HepG2 (cell line): Measurements from ENCODE around the gene MGA. TPM values are rescaled to one million over a fixed set of nuclear protein-coding genes. Genes with fewer than 3 reads are reported as not detected.
A peak's percentile ranks its signal among the peaks of the same experiment; 100 is the strongest.

Source experiments
- ADNP ChIP-seq: sonication (generic); formaldehyde crosslinking; IDR thresholded peaks from 2 replicates; pipeline ENCODE4 v1.4.0; 2020; ENCODE audit warnings: missing genetic modification reagents
- FOXA3 ChIP-seq: IDR thresholded peaks from 2 replicates; pipeline ENCODE4 v1.6.1; 2016; ENCODE audit warnings: missing genetic modification reagents, missing compliant biosample characterization
- KAT2B ChIP-seq: fragments of 150-350 bp; IDR thresholded peaks from 2 replicates; pipeline ENCODE4 v1.6.1; 2014; ENCODE audit warnings: low read depth, low read length, borderline replicate concordance
- KAT8 ChIP-seq: IDR thresholded peaks from 2 replicates; pipeline ENCODE4 v1.6.1; 2016; ENCODE audit warnings: missing genetic modification reagents, missing compliant biosample characterization
- KMT2B ChIP-seq: IDR thresholded peaks from 2 replicates; pipeline ENCODE4 v1.6.1; 2016; ENCODE audit warnings: missing genetic modification reagents, missing compliant biosample characterization
- MAF1 ChIP-seq: sonication (generic); formaldehyde crosslinking; IDR thresholded peaks from 2 replicates; pipeline ENCODE4 v1.5.0; 2020; ENCODE audit warnings: missing genetic modification reagents, borderline replicate concordance
- MYNN ChIP-seq: sonication (generic); formaldehyde crosslinking; IDR thresholded peaks from 2 replicates; pipeline ENCODE4 v1.4.0; 2020; ENCODE audit warnings: mild to moderate bottlenecking, low read depth, missing genetic modification reagents
- NFYB ChIP-seq: sonication (generic); formaldehyde crosslinking; IDR thresholded peaks from 2 replicates; pipeline ENCODE4 v1.4.0; 2020; ENCODE audit warnings: missing genetic modification reagents
- RBAK ChIP-seq: sonication (generic); formaldehyde crosslinking; IDR thresholded peaks from 2 replicates; pipeline ENCODE4 v1.5.1; 2020; ENCODE audit warnings: mild to moderate bottlenecking, missing genetic modification reagents
- RFX3 ChIP-seq: IDR thresholded peaks from 2 replicates; pipeline ENCODE4 v1.6.1; 2016; ENCODE audit warnings: missing biosample characterization, missing genetic modification reagents
- RORA ChIP-seq: sonication (generic); formaldehyde crosslinking; IDR thresholded peaks from 2 replicates; pipeline ENCODE4 v1.5.0; 2020; ENCODE audit warnings: mild to moderate bottlenecking, missing genetic modification reagents, moderate library complexity
- SNRNP70 ChIP-seq: fragments of 200-400 bp; formaldehyde crosslinking; IDR thresholded peaks from 2 replicates; pipeline ENCODE4 v1.6.1; 2017; ENCODE audit warnings: mild to moderate bottlenecking, low read depth, low read length, moderate library complexity
- SOX13 ChIP-seq, 3 experiments: fragments of 450-650 bp in 1 of 3; sonication (generic) in 1 of 3; formaldehyde crosslinking in 1 of 3; IDR thresholded peaks in 2 of 3; conservative IDR thresholded peaks in 1 of 3; 2 replicates each; pipeline versions ENCODE4 v1.5.0 to v1.6.1; 2016 to 2020; ENCODE audit warnings: antibody characterized with exemption in 1 of 3, mild to moderate bottlenecking in 1 of 3, missing compliant biosample characterization in 1 of 3, missing genetic modification reagents in 1 of 3, moderate library complexity in 1 of 3
- TSC22D2 ChIP-seq: sonication (generic); formaldehyde crosslinking; IDR thresholded peaks from 2 replicates; pipeline ENCODE4 v1.5.1; 2020; ENCODE audit warnings: missing genetic modification reagents, mild to moderate bottlenecking, borderline replicate concordance
- ZBTB3 ChIP-seq: sonication (generic); formaldehyde crosslinking; IDR thresholded peaks from 2 replicates; pipeline ENCODE4 v1.4.0; 2020; ENCODE audit warnings: low read depth, mild to moderate bottlenecking, moderate library complexity, missing genetic modification reagents, borderline replicate concordance
- ZFP62 ChIP-seq: sonication (generic); formaldehyde crosslinking; IDR thresholded peaks from 2 replicates; pipeline ENCODE4 v1.4.0; 2020; ENCODE audit warnings: missing genetic modification reagents
- ZNF292 ChIP-seq: sonication (generic); formaldehyde crosslinking; IDR thresholded peaks from 2 replicates; pipeline ENCODE4 v1.8.1; 2022; ENCODE audit warnings: mild to moderate bottlenecking, low read depth, missing genetic modification reagents, borderline replicate concordance
- ZNF547 ChIP-seq: sonication (generic); formaldehyde crosslinking; IDR thresholded peaks from 2 replicates; pipeline ENCODE4 v1.5.1; 2020; ENCODE audit warnings: mild to moderate bottlenecking, missing genetic modification reagents
- ZNF749 ChIP-seq: sonication (generic); formaldehyde crosslinking; IDR thresholded peaks from 2 replicates; pipeline ENCODE4 v1.8.0; 2022; ENCODE audit warnings: mild to moderate bottlenecking, missing genetic modification reagents, moderate library complexity, borderline replicate concordance
- polyA plus RNA-seq, 8 experiments: library from polyadenylated mRNA; depleted of rRNA in 3 of 8; stranded (reverse) in 7 of 8; unstranded in 1 of 8; fragments of >200 nt; fragmentation: Illumina TruSeq in 4 of 8; extraction: Trizol in 4 of 8; gene quantifications; 2 replicates each; pipeline versions ENCODE4 v1.2.1 to v1.2.3, GENCODE V29; 2011 to 2016; ENCODE audit warnings: low read depth in 4 of 8, missing spikeins in 1 of 8, mixed read lengths in 1 of 8; ENCODE audit not compliant: insufficient read depth in 1 of 8
- total RNA-seq, 5 experiments: library from RNA; depleted of rRNA; stranded (reverse); fragments of >200 nt; fragmentation: Illumina TruSeq; extraction: Trizol; gene quantifications; 2 replicates each; pipeline ENCODE4 v1.2.3, GENCODE V29; 2016; ENCODE audit warnings: low read depth in 1 of 5
- TF ChIP-seq, protein P1 (sequence below): sonication (generic); formaldehyde crosslinking; IDR thresholded peaks from 2 replicates; pipeline ENCODE4 v1.5.0; 2020; ENCODE audit warnings: mild to moderate bottlenecking, missing genetic modification reagents
- TF ChIP-seq, protein P2 (sequence below): sonication (generic); formaldehyde crosslinking; IDR thresholded peaks from 2 replicates; pipeline ENCODE4 v1.5.0; 2020; ENCODE audit warnings: missing genetic modification reagents
- TF ChIP-seq, protein P3 (sequence below): sonication (generic); formaldehyde crosslinking; IDR thresholded peaks from 2 replicates; pipeline ENCODE4 v1.5.0; 2020; ENCODE audit warnings: missing genetic modification reagents
- TF ChIP-seq, protein P4 (sequence below): sonication (generic); formaldehyde crosslinking; IDR thresholded peaks from 2 replicates; pipeline ENCODE4 v1.5.1; 2020; ENCODE audit warnings: mild to moderate bottlenecking, missing genetic modification reagents, borderline replicate concordance

The MGA gene
- total and polyA plus RNA-seq, 2 of the 13 experiments (the other 11 are each of a cell fraction or from before 2014, with no cell fraction given) = 5.3 to 59.0 TPM

- TF ChIP-seq, protein P1, sequence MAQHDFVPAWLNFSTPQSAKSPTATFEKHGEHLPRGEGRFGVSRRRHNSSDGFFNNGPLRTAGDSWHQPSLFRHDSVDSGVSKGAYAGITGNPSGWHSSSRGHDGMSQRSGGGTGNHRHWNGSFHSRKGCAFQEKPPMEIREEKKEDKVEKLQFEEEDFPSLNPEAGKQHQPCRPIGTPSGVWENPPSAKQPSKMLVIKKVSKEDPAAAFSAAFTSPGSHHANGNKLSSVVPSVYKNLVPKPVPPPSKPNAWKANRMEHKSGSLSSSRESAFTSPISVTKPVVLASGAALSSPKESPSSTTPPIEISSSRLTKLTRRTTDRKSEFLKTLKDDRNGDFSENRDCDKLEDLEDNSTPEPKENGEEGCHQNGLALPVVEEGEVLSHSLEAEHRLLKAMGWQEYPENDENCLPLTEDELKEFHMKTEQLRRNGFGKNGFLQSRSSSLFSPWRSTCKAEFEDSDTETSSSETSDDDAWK = no peak
- TF ChIP-seq ZNF547 (peak; percentile 100), RBAK (no peak), MYNN (CRISPR knock-in tag) (peak; percentile 92; the same call in 1 of the 2 replicates), ADNP (CRISPR knock-in tag) (no peak), SOX13 (IDR thresholded peaks at IDR 0.05) (no peak; the same call in 1 of the 2 replicates), SOX13 (CRISPR knock-in tag; conservative IDR thresholded peaks at IDR 0.05 in 1 of 2, IDR thresholded peaks at IDR 0.05 in 1 of 2) (peak in 1 of 2 experiments; percentile 53; a peak in 2 of 4 replicates), KMT2B (CRISPR knock-in tag) (peak; percentile 95), MAF1 (CRISPR knock-in tag) (peak; percentile 67; the same call in 1 of the 2 replicates), ZFP62 (CRISPR knock-in tag) (no peak), NFYB (CRISPR knock-in tag) (peak; percentile 86), SNRNP70 (no peak), RORA (no peak), KAT8 (CRISPR knock-in tag) (peak; percentile 90), ZNF292 (CRISPR knock-in tag) (0 out of 2 replicates have a peak, but pooled peaks have one; percentile 34), FOXA3 (peak; percentile 34; the same call in 1 of the 2 replicates), RFX3 (CRISPR knock-in tag) (no peak), TSC22D2 (peak; percentile 53), KAT2B (no peak), ZBTB3 (CRISPR knock-in tag) (peak; percentile 95), ZNF749 (peak; percentile 93; the same call in 1 of the 2 replicates)
- TF ChIP-seq, protein P2, sequence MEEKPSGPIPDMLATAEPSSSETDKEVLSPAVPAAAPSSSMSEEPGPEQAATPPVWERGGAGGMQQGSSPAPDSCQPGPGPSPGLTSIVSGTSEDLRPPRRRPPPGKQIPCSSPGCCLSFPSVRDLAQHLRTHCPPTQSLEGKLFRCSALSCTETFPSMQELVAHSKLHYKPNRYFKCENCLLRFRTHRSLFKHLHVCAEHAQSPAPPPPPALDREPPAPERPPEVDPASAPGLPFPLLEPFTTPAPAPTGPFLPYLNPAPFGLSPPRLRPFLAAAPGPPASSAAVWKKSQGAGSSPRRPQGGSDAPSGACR (CRISPR knock-in tag) = peak; percentile 89; the same call in 1 of the 2 replicates
- TF ChIP-seq, protein P3, sequence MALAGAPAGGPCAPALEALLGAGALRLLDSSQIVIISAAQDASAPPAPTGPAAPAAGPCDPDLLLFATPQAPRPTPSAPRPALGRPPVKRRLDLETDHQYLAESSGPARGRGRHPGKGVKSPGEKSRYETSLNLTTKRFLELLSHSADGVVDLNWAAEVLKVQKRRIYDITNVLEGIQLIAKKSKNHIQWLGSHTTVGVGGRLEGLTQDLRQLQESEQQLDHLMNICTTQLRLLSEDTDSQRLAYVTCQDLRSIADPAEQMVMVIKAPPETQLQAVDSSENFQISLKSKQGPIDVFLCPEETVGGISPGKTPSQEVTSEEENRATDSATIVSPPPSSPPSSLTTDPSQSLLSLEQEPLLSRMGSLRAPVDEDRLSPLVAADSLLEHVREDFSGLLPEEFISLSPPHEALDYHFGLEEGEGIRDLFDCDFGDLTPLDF (CRISPR knock-in tag) = peak; percentile 90
- TF ChIP-seq, protein P4, sequence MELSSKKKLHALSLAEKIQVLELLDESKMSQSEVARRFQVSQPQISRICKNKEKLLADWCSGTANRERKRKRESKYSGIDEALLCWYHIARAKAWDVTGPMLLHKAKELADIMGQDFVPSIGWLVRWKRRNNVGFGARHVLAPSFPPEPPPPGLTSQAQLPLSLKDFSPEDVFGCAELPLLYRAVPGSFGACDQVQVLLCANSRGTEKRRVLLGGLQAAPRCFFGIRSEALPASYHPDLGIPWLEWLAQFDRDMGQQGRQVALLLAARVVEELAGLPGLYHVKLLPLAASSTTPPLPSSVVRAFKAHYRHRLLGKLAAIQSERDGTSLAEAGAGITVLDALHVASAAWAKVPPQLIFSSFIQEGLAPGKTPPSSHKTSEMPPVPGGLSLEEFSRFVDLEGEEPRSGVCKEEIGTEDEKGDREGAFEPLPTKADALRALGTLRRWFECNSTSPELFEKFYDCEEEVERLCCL (CRISPR knock-in tag) = peak; percentile 98
These were observed 38.7 kb upstream of the MGA start (continued) for GRCh38 chr15:41621200-41622193.
